ENCODE data around the gene ZNHIT2. TPM values are rescaled to one million over a fixed set of nuclear protein-coding genes. Genes with fewer than 3 reads are reported as not detected.
A peak's percentile ranks its signal among the peaks of the same experiment; 100 is the strongest.
"Not testable (repeated sequence)": the region's sequence is repeated elsewhere in the genome, so short reads cannot be mapped to it uniquely, and the experiment has no call there.

ZNHIT2 gene
- total RNA-seq, 1 donor from 2014 or later = 9.5 TPM

DNA sequence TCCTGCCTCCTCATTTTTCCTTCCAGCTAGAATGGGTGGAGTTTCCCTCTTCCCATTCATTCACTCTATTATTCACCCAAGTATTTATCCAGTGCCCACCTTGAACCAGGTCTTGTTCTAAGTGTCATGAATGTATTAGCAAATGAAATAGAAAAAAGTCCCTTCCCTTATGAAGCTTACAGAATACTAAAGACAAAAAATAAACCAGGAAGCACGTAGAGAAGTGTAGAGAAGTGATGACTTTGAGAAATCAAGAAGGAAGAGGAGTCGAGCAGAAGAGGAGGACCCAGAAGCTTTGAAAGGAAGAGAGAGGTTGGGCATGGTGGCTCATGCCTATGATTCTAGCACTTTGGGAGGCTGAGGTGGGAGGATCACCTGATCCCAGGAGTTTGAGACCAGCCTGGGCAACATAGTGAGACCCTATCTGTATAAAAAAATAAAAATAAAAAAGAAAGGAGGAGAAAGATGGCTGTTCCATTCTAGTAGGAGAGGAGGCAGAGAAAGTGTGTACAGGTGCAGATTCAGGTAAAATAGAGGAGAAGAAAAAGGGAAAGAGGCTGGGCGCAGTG is 33.9 kb upstream of the ZNHIT2 start:
- TF ChIP-seq, protein P1, sequence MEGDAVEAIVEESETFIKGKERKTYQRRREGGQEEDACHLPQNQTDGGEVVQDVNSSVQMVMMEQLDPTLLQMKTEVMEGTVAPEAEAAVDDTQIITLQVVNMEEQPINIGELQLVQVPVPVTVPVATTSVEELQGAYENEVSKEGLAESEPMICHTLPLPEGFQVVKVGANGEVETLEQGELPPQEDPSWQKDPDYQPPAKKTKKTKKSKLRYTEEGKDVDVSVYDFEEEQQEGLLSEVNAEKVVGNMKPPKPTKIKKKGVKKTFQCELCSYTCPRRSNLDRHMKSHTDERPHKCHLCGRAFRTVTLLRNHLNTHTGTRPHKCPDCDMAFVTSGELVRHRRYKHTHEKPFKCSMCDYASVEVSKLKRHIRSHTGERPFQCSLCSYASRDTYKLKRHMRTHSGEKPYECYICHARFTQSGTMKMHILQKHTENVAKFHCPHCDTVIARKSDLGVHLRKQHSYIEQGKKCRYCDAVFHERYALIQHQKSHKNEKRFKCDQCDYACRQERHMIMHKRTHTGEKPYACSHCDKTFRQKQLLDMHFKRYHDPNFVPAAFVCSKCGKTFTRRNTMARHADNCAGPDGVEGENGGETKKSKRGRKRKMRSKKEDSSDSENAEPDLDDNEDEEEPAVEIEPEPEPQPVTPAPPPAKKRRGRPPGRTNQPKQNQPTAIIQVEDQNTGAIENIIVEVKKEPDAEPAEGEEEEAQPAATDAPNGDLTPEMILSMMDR (IDR thresholded peaks at IDR 0.05) = no peak
- Histone ChIP-seq H3K4me3 (no peak overlapping the region), H3K27me3 (ENCODE audit: low read depth) (no peaks in the 10 kb centered on the region), H3K9me3 (no peaks in the 10 kb centered on the region), H3K36me3 (no peaks in the 10 kb centered on the region), H3K4me1 (peaks cover 26% of the 10 kb centered on the region), H3K27ac (peak overlapping the region; percentile 72)
- intact Hi-C loops (cut with DNase I) = no loop called here
- no peak for ATAC-seq
- no peak for DNase-seq

DNA sequence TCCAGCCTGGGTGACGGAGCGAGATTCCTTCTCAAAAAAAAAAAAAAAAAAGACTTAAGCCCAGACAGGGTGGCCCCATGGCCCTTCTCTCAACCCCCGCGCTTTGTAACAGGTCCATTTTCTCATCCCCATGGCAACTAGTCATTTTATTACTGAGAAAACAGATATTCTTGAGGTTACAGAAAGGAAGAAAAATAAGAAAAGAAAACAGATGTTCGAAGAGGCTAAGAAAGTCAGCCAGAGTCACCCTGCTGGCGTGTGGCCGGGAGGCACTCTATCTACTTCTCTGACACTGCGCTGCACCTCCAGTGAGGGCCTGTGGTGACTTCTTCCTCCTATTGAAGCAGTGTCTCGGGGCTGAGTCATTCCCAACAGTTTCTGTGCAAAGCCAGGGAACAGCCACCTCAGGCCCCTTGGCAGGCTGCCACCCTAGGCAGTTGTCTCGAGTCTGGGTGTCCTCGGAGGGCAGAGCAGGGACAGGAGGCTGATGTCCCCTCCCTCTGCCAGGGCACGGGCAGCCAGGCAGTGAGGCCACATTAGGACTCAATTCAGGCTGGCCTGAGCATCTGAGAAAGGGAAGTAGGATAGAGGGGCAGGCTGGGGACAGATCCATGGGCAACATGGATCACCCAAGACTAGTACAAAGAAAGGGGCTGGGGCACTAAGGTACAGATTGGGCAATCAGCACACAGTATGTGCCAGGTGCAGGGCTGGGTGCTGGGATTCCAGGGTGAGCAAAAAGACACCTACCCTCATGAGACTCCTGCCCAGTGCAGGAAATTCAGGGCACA is 33.2 kb upstream of the ZNHIT2 start:
- no peaks in the 10 kb centered on the region for H3K9me3 ChIP-seq
- TF ChIP-seq, protein P1 (IDR thresholded peaks at IDR 0.05) = no peak
- intact Hi-C loops (cut with DNase I) = no loop called here
- no peak overlapping the region for H3K4me3 ChIP-seq
- H3K4me1 ChIP-seq = peaks cover 26% of the 10 kb centered on the region
- ATAC-seq (peak; percentile 96 to 97), DNase-seq (peak; percentile 92)
- no peaks in the 10 kb centered on the region for H3K27me3 ChIP-seq (ENCODE audit: low read depth)
- peak overlapping the region; percentile 72 for H3K27ac ChIP-seq
- no peaks in the 10 kb centered on the region for H3K36me3 ChIP-seq

GRCh38 chr11:65150131-65150508 is 32.6 kb upstream of the ZNHIT2 start:
- DNase-seq; H3K4me3 ChIP-seq; H3K9me3 ChIP-seq; ATAC-seq; H3K27me3 ChIP-seq (ENCODE audit: low read depth); H3K36me3 ChIP-seq; intact Hi-C loops (cut with DNase I): not testable (repeated sequence)
- H3K27ac ChIP-seq = peak overlapping the region; percentile 72
- H3K4me1 ChIP-seq = peaks cover 26% of the 10 kb centered on the region

GRCh38 chr11:65148657-65149056 is 31.2 kb upstream of the ZNHIT2 start:
- H3K4me3 ChIP-seq = no peak overlapping the region
- peaks cover 26% of the 10 kb centered on the region for H3K4me1 ChIP-seq
- no peaks in the 10 kb centered on the region for H3K36me3 ChIP-seq
- H3K27me3 ChIP-seq (ENCODE audit: low read depth) = no peaks in the 10 kb centered on the region
- DNase-seq (no peak), ATAC-seq (no peak)
- intact Hi-C loops (cut with DNase I) = no loop called here
- TF ChIP-seq, protein P1 (IDR thresholded peaks at IDR 0.05) = no peak
- no peak overlapping the region for H3K27ac ChIP-seq
- H3K9me3 ChIP-seq = no peaks in the 10 kb centered on the region

DNA sequence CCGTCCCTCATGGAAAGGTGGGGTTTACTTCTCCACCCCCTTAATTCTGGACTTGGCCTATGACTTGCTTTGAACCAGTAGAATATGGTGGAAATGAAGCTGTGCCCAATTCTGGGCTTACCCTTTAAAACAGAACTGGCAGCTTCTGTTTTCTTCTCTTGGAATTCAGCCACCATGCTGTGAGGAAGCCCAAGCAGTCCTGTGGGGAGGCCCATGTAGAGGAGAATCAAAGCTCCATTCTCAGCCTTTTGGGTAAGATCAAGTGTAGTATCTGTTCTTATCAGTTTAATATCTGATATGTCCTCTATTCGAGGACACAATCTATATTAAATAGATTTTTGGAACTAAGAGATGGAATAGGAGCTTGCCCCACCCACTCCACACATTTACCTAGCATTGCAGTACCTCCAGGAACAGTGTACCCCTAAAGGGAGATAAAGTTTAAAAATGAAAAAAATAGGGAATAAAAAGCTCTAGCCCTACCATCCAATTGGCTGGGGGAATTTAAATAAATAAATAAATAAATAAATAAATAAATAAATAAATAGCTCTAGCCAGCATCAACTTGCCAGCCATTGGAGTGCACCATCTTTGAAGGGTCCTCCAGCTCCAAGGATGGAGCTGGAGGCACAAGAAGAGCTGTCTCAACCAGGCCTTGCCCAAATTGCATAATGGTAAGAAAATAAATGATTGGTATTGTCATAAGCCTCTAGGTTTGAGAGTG is 30.0 kb upstream of the ZNHIT2 start:
- TF ChIP-seq, protein P1 (IDR thresholded peaks at IDR 0.05) = no peak
- no peak overlapping the region for H3K27ac ChIP-seq
- H3K4me3 ChIP-seq = no peak overlapping the region
- ATAC-seq (no peak), DNase-seq (no peak)
- no peaks in the 10 kb centered on the region for H3K9me3 ChIP-seq
- H3K36me3 ChIP-seq = no peaks in the 10 kb centered on the region
- peaks cover 26% of the 10 kb centered on the region for H3K4me1 ChIP-seq
- intact Hi-C loops (cut with DNase I) = no loop called here
- H3K27me3 ChIP-seq (ENCODE audit: low read depth) = no peaks in the 10 kb centered on the region

All from lower lobe of right lung (tissue), 2 donors.